GM12865 (cell line): ENCODE measurements around the gene CENPP.
"Not testable (repeated sequence)": the region's sequence is repeated elsewhere in the genome, so short reads cannot be mapped to it uniquely, and the experiment has no call there.

Experiments
- DNase-seq: peaks from one replicate; pipeline ENCODE4 v3.0.0; 2010; ENCODE audit warnings: low read depth
- H3K4me3 ChIP-seq: 2 replicates; pipeline ENCODE4 v1.5.1; 2011; ENCODE audit warnings: mild to moderate bottlenecking, low read depth, low read length, control low read depth
- CTCF ChIP-seq: IDR thresholded peaks from 2 replicates; pipeline ENCODE4 v1.5.1; 2011; ENCODE audit warnings: low read length, control low read depth, low read depth, inconsistent platforms; ENCODE audit not compliant: insufficient read depth; ENCODE audit errors: missing control alignments

Gene CENPP

GRCh38 chr9:92617195-92617813 lies 291.6 kb downstream of the CENPP start:
- DNase-seq, result no peak
- no peak for TF ChIP-seq CTCF

GRCh38 chr9:92617951-92618510 lies 292.3 kb downstream of the CENPP start:
- no peak for DNase-seq
- no peak for TF ChIP-seq CTCF
- no peak overlapping the region for H3K4me3 ChIP-seq

More at GRCh38 chr9:92617195-92617813, 291.6 kb downstream of the CENPP start:
- H3K4me3 ChIP-seq, result no peak overlapping the region

- no peak overlapping the region for H3K4me3 ChIP-seq
- no peak for TF ChIP-seq CTCF
- no peak for DNase-seq
Observed at GRCh38 chr9:92618633-92619225, 293.0 kb downstream of the CENPP start.

GRCh38 chr9:92619601-92620300 lies 294.0 kb downstream of the CENPP start:
- no peak for TF ChIP-seq CTCF
- no peak overlapping the region for H3K4me3 ChIP-seq
- no peak for DNase-seq

- DNase-seq, result no peak
- no peak overlapping the region for H3K4me3 ChIP-seq
- no peak for TF ChIP-seq CTCF
Observed at GRCh38 chr9:92620845-92621244, 295.1 kb downstream of the CENPP start.

GRCh38 chr9:92623936-92624335 lies 298.2 kb downstream of the CENPP start:
- H3K4me3 ChIP-seq, result not testable (repeated sequence)

GRCh38 chr9:92626484-92626883 lies 300.7 kb downstream of the CENPP start:
- TF ChIP-seq CTCF, result no peak
- H3K4me3 ChIP-seq, result no peak overlapping the region
- DNase-seq, result no peak

More at GRCh38 chr9:92623936-92624335, 298.2 kb downstream of the CENPP start:
- DNase-seq, result not testable (repeated sequence)
